Activated naive CD4-positive, alpha-beta T cell treated with Interleukin-2 at 50 U/mL for 16 hours (primary cell): ENCODE results near the gene ITM2B.
"Not testable (repeated sequence)": the region's sequence is repeated elsewhere in the genome, so short reads cannot be mapped to it uniquely, and the experiment has no call there.

Experiments used
- DNase-seq: peaks from one replicate; pipeline ENCODE4 v3.0.0-alpha.2; 2020

Gene ITM2B

DNA sequence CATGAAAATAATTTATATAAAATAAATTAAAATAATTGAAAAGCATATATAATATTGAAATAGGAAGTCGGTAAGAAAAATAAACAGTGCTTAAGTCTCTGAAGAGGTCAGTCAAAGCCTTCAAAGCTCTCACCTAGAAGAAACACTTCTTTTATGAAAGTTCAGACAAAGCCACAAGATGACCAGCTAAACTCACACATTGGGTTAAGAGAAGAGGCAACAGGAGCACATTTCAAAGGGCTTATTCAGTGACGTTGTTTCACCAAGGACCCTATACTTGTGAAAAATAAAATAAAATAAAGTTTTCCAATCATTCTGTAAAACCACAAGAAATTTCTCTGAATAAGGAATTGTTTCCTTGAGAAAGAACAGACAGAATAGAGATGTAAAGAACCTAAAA, 2.5 kb upstream of the ITM2B start:
- no peak for DNase-seq

GRCh38 chr13:48231080-48231479, 1.9 kb upstream of the ITM2B start:
- DNase-seq = no peak

DNA sequence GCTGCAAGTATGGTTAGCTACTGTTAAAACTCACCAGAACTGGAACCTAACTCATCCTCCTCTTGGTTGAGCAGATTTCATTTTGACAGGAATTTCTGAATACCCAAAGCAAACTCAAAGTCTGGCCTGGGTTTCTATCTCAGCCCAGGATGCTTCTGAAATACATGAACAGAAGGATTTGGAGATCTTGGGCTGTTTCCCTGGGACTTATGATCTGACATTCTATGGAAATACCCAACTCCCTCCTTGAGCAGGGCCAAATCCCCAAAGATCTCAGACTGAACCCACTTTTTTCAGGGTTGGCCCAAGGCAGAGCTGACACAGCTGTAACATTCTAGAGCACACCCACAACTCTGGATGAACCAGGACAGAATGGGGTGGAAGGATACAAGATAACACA, 1.1 kb upstream of the ITM2B start:
- no peak for DNase-seq

DNA sequence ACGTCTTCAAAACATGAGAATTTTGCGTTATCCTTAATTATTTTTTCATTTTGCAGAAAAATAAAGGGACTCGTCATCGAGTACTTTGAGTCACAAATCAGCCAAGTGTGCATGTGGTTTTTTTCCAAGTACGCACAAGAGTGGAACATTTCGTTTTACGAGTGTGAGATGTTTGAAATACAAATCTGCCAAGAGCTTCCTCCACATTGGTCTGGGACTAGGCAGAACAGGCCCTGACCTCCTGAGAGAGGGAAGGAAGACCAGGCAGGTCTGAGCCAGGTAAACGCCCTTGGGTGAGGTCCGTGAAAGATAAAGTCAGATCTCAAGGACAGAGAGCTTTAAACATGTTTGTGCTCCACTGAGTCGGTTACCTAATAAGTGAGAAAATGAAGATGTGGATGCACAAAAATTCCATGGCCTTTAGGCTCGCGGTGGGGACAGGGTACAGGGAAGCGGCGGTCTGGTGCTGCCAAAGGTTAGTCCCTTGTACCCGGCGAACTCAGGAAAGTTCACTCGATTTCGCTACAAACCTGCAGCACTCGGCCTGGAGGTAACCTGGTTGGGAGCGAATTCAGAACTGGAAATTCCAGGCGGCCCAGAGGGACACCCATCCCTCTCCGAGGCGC, 473 bp upstream of the ITM2B start:
- DNase-seq = no peak

GRCh38 chr13:48233889-48234488, 983 bp downstream of the ITM2B start:
- no peak for DNase-seq

DNA sequence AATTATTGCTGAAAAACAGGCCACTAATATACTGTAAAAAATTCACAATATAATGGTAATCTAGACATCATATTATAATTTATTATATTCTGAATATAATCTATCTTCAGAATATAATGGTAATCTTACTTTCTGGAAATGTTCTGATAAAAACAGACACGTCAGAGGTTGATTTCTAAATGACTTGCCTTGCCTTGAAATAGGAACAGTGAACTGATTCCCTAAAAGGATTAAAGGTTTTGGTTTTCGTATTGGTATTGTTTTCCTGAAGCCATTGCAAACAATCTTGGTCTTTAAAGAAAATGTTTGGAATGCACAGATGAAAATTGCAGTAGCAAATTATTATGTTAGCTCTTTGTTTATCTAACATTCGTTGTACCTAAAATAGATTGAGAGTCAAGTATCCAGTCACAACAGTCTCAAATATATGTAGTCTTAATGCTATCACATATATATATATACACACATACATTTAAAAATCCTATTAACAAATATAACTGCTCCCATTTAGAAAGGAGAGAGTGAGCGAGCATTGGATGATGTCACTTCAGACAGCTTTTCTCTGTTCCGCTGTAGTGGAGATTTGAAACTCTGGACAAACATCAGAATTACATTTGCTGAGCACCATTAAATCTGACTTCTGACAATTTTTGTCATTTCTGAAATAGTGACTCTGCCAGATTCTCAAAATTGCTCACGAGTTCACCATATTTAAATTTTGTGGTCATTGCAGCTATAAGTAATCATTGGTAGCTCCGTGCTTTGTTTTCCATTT, 1.7 kb downstream of the ITM2B start:
- no peak for DNase-seq

DNA sequence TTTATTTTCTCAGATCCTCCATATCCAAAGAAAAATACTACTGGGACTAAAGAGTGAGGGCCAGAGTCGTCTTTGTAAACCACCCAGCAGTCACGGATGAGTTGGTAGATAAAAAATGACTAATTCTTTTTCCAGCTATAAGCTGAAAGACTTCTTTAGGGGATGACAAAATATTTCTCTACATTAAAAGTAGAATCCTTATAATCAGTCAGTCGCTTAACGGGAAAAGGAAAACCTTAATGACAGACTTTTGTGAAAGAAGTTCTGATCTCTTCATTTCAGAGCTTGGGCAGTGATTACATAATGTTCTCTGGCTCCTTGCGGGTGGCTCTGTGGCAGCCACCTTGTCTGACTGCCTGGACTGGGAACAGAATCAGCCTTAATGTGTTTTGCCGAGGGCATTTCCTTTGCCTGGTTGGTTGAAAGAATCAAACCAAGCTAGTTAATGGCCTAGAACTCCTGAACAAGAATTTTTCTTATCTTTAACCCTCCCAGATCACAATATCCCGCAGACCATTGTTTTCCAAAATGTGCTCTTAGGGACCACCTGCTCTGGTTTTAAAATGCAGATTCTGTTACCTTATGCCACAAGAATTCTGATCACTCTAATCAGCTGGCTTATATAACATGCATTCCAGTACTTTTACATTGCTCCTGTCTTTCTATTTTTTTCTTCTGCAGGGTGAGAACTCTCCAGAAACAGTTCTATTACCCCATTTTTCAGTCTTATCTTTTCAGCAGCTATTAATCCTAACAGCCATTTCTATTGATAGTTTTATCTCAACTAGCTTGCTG, 2.5 kb downstream of the ITM2B start:
- no peak for DNase-seq

DNA sequence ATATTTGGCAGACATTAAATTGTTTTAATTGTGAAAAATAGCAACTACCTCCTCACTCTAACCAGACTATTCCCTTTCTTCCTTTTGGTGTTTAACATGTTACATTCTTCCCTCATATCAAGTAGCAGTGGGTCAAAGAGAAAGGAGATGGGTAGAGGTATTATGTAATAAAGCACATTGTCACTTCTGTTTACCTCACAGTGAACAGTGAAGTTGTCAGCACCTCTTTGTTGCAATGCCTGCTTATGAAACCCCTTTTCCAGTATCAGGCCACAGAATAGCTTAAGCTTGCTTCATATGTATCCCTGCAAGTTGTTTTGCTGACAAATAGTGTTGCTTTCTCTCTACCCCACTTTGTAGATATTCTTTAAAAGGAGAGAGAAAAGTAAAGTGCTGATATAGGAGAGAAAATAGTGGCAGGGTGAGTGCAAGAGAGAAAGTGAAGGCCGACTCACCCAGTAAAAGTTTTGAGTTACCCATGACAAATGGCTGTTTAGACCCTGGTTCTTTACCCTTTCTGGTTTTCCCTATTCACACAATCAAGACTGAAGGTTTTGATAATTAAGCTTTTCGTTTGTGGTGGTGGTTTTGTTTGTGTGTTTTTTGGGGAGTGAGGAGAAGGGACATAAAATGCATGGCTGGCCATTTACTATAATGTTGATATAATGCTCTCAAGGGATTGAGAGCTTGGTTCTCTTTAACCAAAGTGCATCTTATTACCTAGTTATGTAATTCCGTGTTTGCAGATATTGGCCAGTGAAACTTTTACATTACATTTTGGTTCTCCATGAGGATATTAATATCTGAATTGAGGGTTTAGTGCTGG, 3.7 kb downstream of the ITM2B start:
- no peak for DNase-seq

DNA sequence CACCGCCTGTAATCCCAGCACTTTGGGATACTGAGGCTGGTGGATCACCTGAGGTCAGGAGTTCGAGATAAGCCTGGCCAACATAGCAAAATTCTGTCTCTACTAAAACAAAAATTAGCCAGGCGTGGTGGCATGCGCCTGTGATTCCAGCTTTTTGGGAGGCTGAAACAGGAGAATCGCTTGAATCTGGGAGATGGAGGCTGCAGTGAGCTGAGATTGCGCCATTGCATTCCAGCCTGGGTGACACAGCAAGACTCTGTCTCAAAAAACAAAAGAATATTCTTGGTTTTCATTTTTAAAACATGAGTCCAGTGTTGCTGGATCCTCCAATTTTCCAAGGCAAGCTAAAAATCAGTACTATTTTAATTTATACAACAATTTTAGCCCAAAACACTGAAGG, 6.4 kb downstream of the ITM2B start:
- DNase-seq = not testable (repeated sequence)

- no peak for DNase-seq
Observed at GRCh38 chr13:48241651-48242050, 8.6 kb downstream of the ITM2B start.

GRCh38 chr13:48242677-48243076, 9.7 kb downstream of the ITM2B start:
- DNase-seq = no peak

DNA sequence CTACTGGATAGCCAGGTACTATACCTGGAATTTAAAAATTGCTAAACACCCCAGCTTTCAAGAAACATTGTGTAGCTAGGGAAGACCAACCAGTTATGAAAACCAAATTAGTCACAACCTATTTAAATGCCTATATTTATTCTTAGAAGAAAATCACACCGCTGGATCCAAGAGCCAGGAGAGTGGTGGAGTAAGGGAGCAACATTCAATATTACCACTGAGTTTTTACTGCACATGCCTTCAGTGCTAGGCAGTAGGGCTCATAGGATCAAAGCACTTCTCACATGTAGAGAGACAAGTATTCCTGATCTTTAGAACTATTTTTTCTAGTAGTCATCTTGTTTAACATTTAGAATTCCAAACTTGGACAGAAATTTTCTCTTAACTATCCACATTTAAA, 11.2 kb downstream of the ITM2B start:
- DNase-seq = no peak

DNA sequence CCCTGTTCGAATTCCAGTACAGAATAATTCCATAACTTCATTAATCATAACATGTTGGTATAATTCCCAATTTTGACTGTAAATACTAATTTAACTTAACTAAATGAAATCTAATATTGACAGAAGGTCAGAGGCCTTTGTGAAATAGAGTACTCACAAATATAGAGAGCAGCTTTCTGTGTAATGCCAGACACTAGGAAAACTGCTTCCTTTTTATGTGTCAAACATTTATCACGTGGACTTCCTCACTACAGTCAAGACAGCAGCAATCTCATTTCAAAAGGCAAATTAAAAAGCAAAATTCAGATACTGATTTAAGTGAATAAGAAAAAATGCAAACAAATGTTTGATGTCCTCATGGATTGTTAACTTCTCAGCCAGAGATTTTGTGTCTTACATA, 13.1 kb downstream of the ITM2B start:
- no peak for DNase-seq

DNA sequence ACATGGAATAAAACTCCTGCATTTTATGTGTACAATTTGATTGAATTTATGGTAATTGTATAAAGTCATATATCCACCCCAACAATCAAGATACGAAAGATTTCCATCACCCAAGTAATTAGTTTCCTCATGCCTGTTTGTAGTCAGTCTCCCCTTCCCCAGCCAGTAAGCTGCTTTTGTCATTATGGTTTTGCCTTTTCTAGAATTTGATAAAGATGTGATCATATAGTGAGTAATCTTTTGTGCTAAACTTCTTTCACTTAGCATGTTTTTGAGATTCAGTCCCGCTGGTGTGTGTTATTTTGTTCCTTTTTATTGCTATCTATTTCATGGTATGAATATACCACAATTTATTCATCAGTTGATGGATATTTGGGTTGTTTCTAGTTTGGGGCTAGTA, 16.0 kb downstream of the ITM2B start:
- DNase-seq = no peak

GRCh38 chr13:48251611-48252081, 18.6 kb downstream of the ITM2B start:
- DNase-seq = no peak

- DNase-seq = no peak
Observed at GRCh38 chr13:48252176-48252575, 19.2 kb downstream of the ITM2B start.

DNA sequence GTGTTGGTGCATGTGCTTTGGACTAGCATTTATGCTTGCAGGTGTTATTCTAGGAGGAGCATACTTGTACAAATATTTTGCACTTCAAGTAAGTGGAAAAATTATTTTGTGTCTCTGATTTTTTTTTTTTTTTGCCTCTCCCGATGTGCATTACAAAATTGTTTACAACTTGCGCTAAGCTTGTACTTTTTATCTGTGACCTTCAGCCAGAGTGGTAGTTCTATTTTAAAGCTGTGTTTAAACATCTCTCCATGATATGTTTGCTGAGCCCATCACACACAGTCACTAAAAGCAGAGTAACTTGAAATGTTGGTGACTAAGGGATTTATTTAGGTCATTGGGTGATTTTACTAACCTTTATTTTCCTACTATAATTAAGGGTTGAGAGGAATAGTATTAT, 20.8 kb downstream of the ITM2B start:
- no peak for DNase-seq

- no peak for DNase-seq
Observed at GRCh38 chr13:48255090-48255489, 22.1 kb downstream of the ITM2B start.

- no peak for DNase-seq
Observed at GRCh38 chr13:48255954-48256353, 22.9 kb downstream of the ITM2B start.

DNA sequence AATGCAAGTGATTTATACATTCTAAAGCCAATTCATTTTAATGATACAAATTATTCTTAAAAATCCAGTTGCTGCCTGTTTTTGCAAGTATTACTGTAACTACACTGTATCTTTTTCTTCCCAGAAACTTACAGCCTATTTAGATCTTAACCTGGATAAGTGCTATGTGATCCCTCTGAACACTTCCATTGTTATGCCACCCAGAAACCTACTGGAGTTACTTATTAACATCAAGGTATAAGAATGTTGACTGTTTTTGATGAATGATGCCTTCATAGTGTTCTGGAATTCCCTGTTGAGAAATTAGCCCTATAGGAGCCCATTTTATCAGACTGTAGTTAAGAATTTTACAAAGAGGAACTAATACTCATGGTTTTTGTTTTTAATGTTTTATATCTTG, 25.0 kb downstream of the ITM2B start:
- no peak for DNase-seq

DNA sequence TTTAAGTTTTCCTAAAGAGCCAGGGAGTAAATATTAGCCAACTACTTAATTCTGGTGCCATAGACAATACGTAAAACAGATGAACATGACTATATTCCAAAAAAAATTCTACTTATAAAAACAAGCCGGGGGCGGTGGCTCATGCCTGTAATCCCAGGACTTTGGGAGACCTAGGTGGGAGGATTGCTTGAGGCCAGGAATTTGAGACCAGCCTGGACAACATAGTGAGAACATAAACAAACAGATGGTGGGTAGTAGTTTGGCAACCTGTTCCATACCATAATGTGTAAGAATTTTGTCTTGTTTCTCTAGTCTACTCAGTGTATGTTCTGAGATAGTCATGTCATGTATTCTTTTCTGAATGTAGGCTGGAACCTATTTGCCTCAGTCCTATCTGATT, 25.4 kb downstream of the ITM2B start:
- no peak for DNase-seq

- no peak for DNase-seq
Observed at GRCh38 chr13:48260970-48261369, 28.0 kb downstream of the ITM2B start.

GRCh38 chr13:48263196-48263595, 30.2 kb downstream of the ITM2B start:
- DNase-seq = no peak
